Subcutaneous adipose tissue (tissue), 4 donors: ENCODE measurements around the gene DNTT. TPM values are rescaled to one million over a fixed set of nuclear protein-coding genes. Genes with fewer than 3 reads are reported as not detected.

Experiments
- CTCF ChIP-seq: fragments of 450-650 bp; IDR thresholded peaks from one replicate; pipeline ENCODE4 v1.5.1; 2016; ENCODE audit warnings: low read depth, mild to moderate bottlenecking, control low read depth, antibody characterized with exemption, moderate library complexity
- total RNA-seq, 4 donors: library from RNA; depleted of rRNA; stranded (reverse); fragments of >200 nt; gene quantifications; one replicate each; pipeline ENCODE4 v1.1.0, GENCODE V29; 2016

Gene DNTT
- total RNA-seq, 4 donors from 2014 or later: not detected

- no peak for TF ChIP-seq CTCF
Observed at GRCh38 chr10:96297486-96297885, 6.7 kb upstream of the DNTT start.

- TF ChIP-seq CTCF: no peak
Observed at GRCh38 chr10:96298362-96298761, 5.9 kb upstream of the DNTT start.

GRCh38 chr10:96299383-96299782, 4.9 kb upstream of the DNTT start:
- no peak for TF ChIP-seq CTCF

- TF ChIP-seq CTCF: no peak
Observed at GRCh38 chr10:96301616-96302015, 2.6 kb upstream of the DNTT start.

- no peak for TF ChIP-seq CTCF
Observed at GRCh38 chr10:96305019-96305418, 785 bp downstream of the DNTT start.

- no peak for TF ChIP-seq CTCF
Observed at GRCh38 chr10:96306516-96306915, 2.3 kb downstream of the DNTT start.

GRCh38 chr10:96309628-96310320, 5.5 kb downstream of the DNTT start:
- no peak for TF ChIP-seq CTCF
